NK-92 (cell line): ENCODE results near the gene TCF7L1.
A peak's percentile ranks its signal among the peaks of the same experiment; 100 is the strongest.
"Not testable (repeated sequence)": the region's sequence is repeated elsewhere in the genome, so short reads cannot be mapped to it uniquely, and the experiment has no call there.

Experiments
- DNase-seq: peaks from one replicate; lab custom pipeline; 2025; ENCODE audit not compliant: unreplicated experiment; lab: John Stamatoyannopoulos, UW

TCF7L1 gene

GRCh38 chr2:85312404-85312803 lies 179.2 kb downstream of the TCF7L1 start:
- no peak for DNase-seq

- no peak for DNase-seq
Measured at GRCh38 chr2:85314884-85315242, 181.7 kb downstream of the TCF7L1 start.

GRCh38 chr2:85315921-85316320 lies 182.7 kb downstream of the TCF7L1 start:
- DNase-seq, result not testable (repeated sequence)

- DNase-seq, result no peak
Measured at GRCh38 chr2:85318222-85319074, 185.3 kb downstream of the TCF7L1 start.

- DNase-seq, result no peak
Measured at GRCh38 chr2:85319796-85320195, 186.6 kb downstream of the TCF7L1 start.

GRCh38 chr2:85323351-85323987 lies 190.3 kb downstream of the TCF7L1 start:
- DNase-seq, result no peak

GRCh38 chr2:85323988-85324367 lies 190.8 kb downstream of the TCF7L1 start:
- DNase-seq, result not testable (repeated sequence)

GRCh38 chr2:85324639-85325465 lies 191.7 kb downstream of the TCF7L1 start:
- DNase-seq, result no peak

- no peak for DNase-seq
Measured at GRCh38 chr2:85325466-85325811, 192.2 kb downstream of the TCF7L1 start.

- no peak for DNase-seq
Measured at GRCh38 chr2:85326406-85327159, 193.4 kb downstream of the TCF7L1 start.

GRCh38 chr2:85327160-85327821 lies 194.1 kb downstream of the TCF7L1 start:
- no peak for DNase-seq

GRCh38 chr2:85327822-85328617 lies 194.8 kb downstream of the TCF7L1 start, which contains the start of gene TGOLN2:
TSS of gene TGOLN2 (minus strand) at chr2:85327989. CDS start at chr2:85327962, 27 bp downstream.
- DNase-seq, result peak; percentile 62

- DNase-seq, result no peak
Measured at GRCh38 chr2:85329181-85329651, 196.0 kb downstream of the TCF7L1 start.

- DNase-seq, result not testable (repeated sequence)
Measured at GRCh38 chr2:85329701-85330100, 196.5 kb downstream of the TCF7L1 start.

GRCh38 chr2:85330839-85331636 lies 197.8 kb downstream of the TCF7L1 start:
- no peak for DNase-seq

GRCh38 chr2:85333877-85334276 lies 200.7 kb downstream of the TCF7L1 start:
- DNase-seq, result not testable (repeated sequence)

GRCh38 chr2:85334928-85335327 lies 201.7 kb downstream of the TCF7L1 start:
- DNase-seq, result no peak

GRCh38 chr2:85340034-85340892 lies 207.1 kb downstream of the TCF7L1 start:
- no peak for DNase-seq
